ENCODE data around the gene GBF1.

- TF ChIP-seq CTCF (IDR thresholded peaks at IDR 0.05) (no peak), POLR2A (IDR thresholded peaks at IDR 0.05) (peak; percentile 7)
Observed at GRCh38 chr10:102421757-102422512, 176.6 kb downstream of the GBF1 start.

Measured in right lobe of liver (tissue), 4 donors.